ENCODE data around the gene CCDC170.

The CCDC170 gene

GRCh38 chr6:151618717-151619116 is 124.9 kb downstream of the CCDC170 start:
- DNase-seq (ENCODE audit: low read depth) = no peak

- no peak for DNase-seq (ENCODE audit: low read depth)
Observed at GRCh38 chr6:151620179-151620578, 126.4 kb downstream of the CCDC170 start.

- no peak for DNase-seq (ENCODE audit: low read depth)
Observed at GRCh38 chr6:151624071-151624470, 130.3 kb downstream of the CCDC170 start.

GRCh38 chr6:151624481-151624880 is 130.7 kb downstream of the CCDC170 start:
- no peak for DNase-seq (ENCODE audit: low read depth)

- no peak for DNase-seq (ENCODE audit: low read depth)
Observed at GRCh38 chr6:151624900-151625536, 131.2 kb downstream of the CCDC170 start.

- no peak for DNase-seq (ENCODE audit: low read depth)
Observed at GRCh38 chr6:151627689-151628444, 134.1 kb downstream of the CCDC170 start.

- DNase-seq (ENCODE audit: low read depth) = no peak
Observed at GRCh38 chr6:151629791-151630190, 136.0 kb downstream of the CCDC170 start.

GRCh38 chr6:151630387-151630786 is 136.6 kb downstream of the CCDC170 start:
- no peak for DNase-seq (ENCODE audit: low read depth)

GRCh38 chr6:151630991-151631655 is 137.3 kb downstream of the CCDC170 start:
- DNase-seq (ENCODE audit: low read depth) = no peak

- DNase-seq (ENCODE audit: low read depth) = no peak
Observed at GRCh38 chr6:151632415-151632987, 138.7 kb downstream of the CCDC170 start.

- no peak for DNase-seq (ENCODE audit: low read depth)
Observed at GRCh38 chr6:151633526-151634335, 139.9 kb downstream of the CCDC170 start.

GRCh38 chr6:151634336-151634720 is 140.5 kb downstream of the CCDC170 start:
- no peak for DNase-seq (ENCODE audit: low read depth)

GRCh38 chr6:151635741-151636140 is 141.9 kb downstream of the CCDC170 start:
- no peak for DNase-seq (ENCODE audit: low read depth)

GRCh38 chr6:151637814-151638213 is 144.0 kb downstream of the CCDC170 start:
- DNase-seq (ENCODE audit: low read depth) = no peak

GRCh38 chr6:151639750-151640149 is 145.9 kb downstream of the CCDC170 start:
- DNase-seq (ENCODE audit: low read depth) = no peak

- DNase-seq (ENCODE audit: low read depth) = no peak
Observed at GRCh38 chr6:151641028-151641427, 147.2 kb downstream of the CCDC170 start.

- DNase-seq (ENCODE audit: low read depth) = no peak
Observed at GRCh38 chr6:151647976-151648639, 154.3 kb downstream of the CCDC170 start.

- no peak for DNase-seq (ENCODE audit: low read depth)
Observed at GRCh38 chr6:151649835-151650234, 156.0 kb downstream of the CCDC170 start.

GRCh38 chr6:151651639-151652038 is 157.8 kb downstream of the CCDC170 start:
- DNase-seq (ENCODE audit: low read depth) = no peak

- DNase-seq (ENCODE audit: low read depth) = no peak
Observed at GRCh38 chr6:151652325-151652724, 158.5 kb downstream of the CCDC170 start.

- DNase-seq (ENCODE audit: low read depth) = no peak
Observed at GRCh38 chr6:151655099-151655498, 161.3 kb downstream of the CCDC170 start.
